Mammary epithelial cell (primary cell): ENCODE data around the gene GRIN2A.

Source experiments
- EZH2 ChIP-seq: IDR thresholded peaks from 2 replicates; pipeline ENCODE4 v1.6.1; 2012; ENCODE audit warnings: low read length, inconsistent platforms, borderline replicate concordance
- TF ChIP-seq, protein P1 (sequence below), 2 donors: IDR thresholded peaks in 1 of 2; conservative IDR thresholded peaks in 1 of 2; 2 replicates each; pipeline ENCODE4 v1.5.1; 2011 to 2012; ENCODE audit warnings: inconsistent platforms in 2 of 2, low read length in 2 of 2, mild to moderate bottlenecking in 2 of 2, control low read depth in 1 of 2, low read depth in 1 of 2; ENCODE audit not compliant: insufficient read depth in 1 of 2; ENCODE audit errors: extremely low read depth in 1 of 2

DNA sequence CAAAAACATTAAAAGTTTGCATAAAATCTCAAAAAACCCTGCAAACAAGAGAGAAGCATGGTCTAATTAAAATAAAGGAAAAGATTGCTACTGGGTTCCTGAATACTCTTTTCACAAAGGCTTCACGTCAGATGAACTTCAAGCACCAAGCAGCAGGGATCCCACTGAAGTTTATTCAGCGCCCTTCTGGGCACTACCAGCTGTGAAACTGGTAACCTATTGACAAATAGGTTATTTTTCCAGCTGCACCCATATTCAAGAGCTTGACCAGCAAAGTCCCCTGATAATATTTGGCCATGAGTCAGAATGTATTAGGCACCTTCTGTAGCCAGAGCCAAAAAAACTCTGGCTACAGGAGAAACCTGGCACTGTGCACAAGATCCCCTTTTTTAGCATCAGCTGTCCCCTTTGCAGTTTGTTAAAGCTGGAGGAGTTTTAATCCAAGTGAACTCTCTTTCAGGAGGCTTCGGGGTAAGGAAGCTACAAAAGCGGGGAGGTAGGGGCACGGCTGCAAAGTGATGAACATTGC lies 60.3 kb downstream of the GRIN2A start:
- TF ChIP-seq, protein P1, sequence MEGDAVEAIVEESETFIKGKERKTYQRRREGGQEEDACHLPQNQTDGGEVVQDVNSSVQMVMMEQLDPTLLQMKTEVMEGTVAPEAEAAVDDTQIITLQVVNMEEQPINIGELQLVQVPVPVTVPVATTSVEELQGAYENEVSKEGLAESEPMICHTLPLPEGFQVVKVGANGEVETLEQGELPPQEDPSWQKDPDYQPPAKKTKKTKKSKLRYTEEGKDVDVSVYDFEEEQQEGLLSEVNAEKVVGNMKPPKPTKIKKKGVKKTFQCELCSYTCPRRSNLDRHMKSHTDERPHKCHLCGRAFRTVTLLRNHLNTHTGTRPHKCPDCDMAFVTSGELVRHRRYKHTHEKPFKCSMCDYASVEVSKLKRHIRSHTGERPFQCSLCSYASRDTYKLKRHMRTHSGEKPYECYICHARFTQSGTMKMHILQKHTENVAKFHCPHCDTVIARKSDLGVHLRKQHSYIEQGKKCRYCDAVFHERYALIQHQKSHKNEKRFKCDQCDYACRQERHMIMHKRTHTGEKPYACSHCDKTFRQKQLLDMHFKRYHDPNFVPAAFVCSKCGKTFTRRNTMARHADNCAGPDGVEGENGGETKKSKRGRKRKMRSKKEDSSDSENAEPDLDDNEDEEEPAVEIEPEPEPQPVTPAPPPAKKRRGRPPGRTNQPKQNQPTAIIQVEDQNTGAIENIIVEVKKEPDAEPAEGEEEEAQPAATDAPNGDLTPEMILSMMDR (conservative IDR thresholded peaks at IDR 0.05 in 1 of 2, IDR thresholded peaks at IDR 0.05 in 1 of 2; ENCODE audit: extremely low read depth in 1 of 2, insufficient read depth in 1 of 2, low read depth in 1 of 2, low read length in 2 of 2): no peak
- TF ChIP-seq EZH2: no peak
